Kidney (tissue), 14 donors: ENCODE data around the gene HSPB7. TPM values are rescaled to one million over a fixed set of nuclear protein-coding genes. Genes with fewer than 3 reads are reported as not detected.
A peak's percentile ranks its signal among the peaks of the same experiment; 100 is the strongest.

Experiments used
- DNase-seq, 5 donors: peaks; one replicate each; pipeline ENCODE4 v3.0.0-alpha.2; 2013 to 2020
- FAIRE-seq: peaks from 2 replicates; lab custom pipeline; 2012; peaks lifted over from hg19 to GRCh38; lab: Jason Lieb, UNC
- H3K27ac ChIP-seq, 2 donors: one replicate each; pipeline ENCODE4 v1.7.0; 2013; ENCODE audit warnings: low read depth in 2 of 2, low read length in 2 of 2, inconsistent platforms in 1 of 2
- H3K27me3 ChIP-seq: one replicate; pipeline ENCODE4 v1.7.1; 2013; ENCODE audit warnings: low read length, inconsistent platforms; ENCODE audit not compliant: control insufficient read depth, insufficient read depth
- H3K36me3 ChIP-seq, 3 donors: one replicate each; pipeline versions ENCODE4 v1.7.0 to v1.7.1; 2013; ENCODE audit warnings: low read length in 3 of 3, control low read depth in 1 of 3, inconsistent platforms in 1 of 3; ENCODE audit not compliant: insufficient read depth in 3 of 3, control insufficient read depth in 2 of 3
- H3K4me1 ChIP-seq, 3 donors: one replicate each; pipeline versions ENCODE4 v1.7.0 to v1.7.1; 2013; ENCODE audit warnings: low read length in 3 of 3, inconsistent platforms in 1 of 3, low read depth in 1 of 3; ENCODE audit not compliant: control insufficient read depth in 2 of 3, insufficient read depth in 2 of 3
- H3K4me3 ChIP-seq, 3 donors: one replicate each; pipeline versions ENCODE4 v1.7.0 to v1.8.1; 2013; ENCODE audit warnings: low read length in 3 of 3, control low read depth in 1 of 3, inconsistent platforms in 1 of 3
- H3K9ac ChIP-seq, 3 donors: one replicate each; pipeline versions ENCODE4 v1.7.0 to v1.7.1; 2013; ENCODE audit warnings: low read length in 3 of 3, control low read depth in 1 of 3, inconsistent platforms in 1 of 3
- H3K9me3 ChIP-seq, 3 donors: one replicate each; pipeline versions ENCODE4 v1.7.0 to v1.7.1; 2013; ENCODE audit warnings: low read length in 3 of 3, control low read depth in 1 of 3, inconsistent platforms in 1 of 3; ENCODE audit not compliant: control insufficient read depth in 2 of 3, insufficient read depth in 1 of 3
- intact Hi-C: fragments of 100-400 bp; cut with DNase I; formaldehyde crosslinking; loops from one replicate; pipeline ENCODE4 v1.11.1; 2022
- polyA plus RNA-seq: library from polyadenylated mRNA; stranded (reverse); fragments of 350-450 nt; fragmentation: Illumina TruSeq; extraction: RNeasy Lipid Tissue Mini Kit (QIAGEN cat#74804); gene quantifications from one replicate; pipeline ENCODE4 v1.2.3, GENCODE V29; 2014; ENCODE audit warnings: low read depth, low replicate concordance; ENCODE audit not compliant: insufficient read depth
- total RNA-seq: library from RNA; stranded (reverse); fragmentation: NEBNext Ultra II Directional; extraction: Animal tissue kit (Norgen Biotek cat#: 25700); gene quantifications from one replicate; pipeline ENCODE4 v1.2.1, GENCODE V29; 2021
- TF ChIP-seq, protein P1 (sequence below): IDR thresholded peaks from 3 replicates; pipeline ENCODE4 v1.5.1; 2012; ENCODE audit warnings: mild to moderate bottlenecking, moderate library complexity, borderline replicate concordance; ENCODE audit not compliant: insufficient read depth; ENCODE audit errors: extremely low read depth
- donor health status: control.
- donor health status: control.
- donor health status: control.
- donor health status: control.
- donor health status: control.
- donor health status: DM: yes; HTN: yes; CAD: no.
- donor health status: Normal renal cell carcinoma (clear cell type).

Gene HSPB7
- total and polyA plus RNA-seq, 2 donors from 2014 or later, result 17.0 to 29.1 TPM

GRCh38 chr1:15972409-15972808 lies 45.4 kb downstream of the HSPB7 start:
- DNase-seq, result no peak
- TF ChIP-seq, protein P1, sequence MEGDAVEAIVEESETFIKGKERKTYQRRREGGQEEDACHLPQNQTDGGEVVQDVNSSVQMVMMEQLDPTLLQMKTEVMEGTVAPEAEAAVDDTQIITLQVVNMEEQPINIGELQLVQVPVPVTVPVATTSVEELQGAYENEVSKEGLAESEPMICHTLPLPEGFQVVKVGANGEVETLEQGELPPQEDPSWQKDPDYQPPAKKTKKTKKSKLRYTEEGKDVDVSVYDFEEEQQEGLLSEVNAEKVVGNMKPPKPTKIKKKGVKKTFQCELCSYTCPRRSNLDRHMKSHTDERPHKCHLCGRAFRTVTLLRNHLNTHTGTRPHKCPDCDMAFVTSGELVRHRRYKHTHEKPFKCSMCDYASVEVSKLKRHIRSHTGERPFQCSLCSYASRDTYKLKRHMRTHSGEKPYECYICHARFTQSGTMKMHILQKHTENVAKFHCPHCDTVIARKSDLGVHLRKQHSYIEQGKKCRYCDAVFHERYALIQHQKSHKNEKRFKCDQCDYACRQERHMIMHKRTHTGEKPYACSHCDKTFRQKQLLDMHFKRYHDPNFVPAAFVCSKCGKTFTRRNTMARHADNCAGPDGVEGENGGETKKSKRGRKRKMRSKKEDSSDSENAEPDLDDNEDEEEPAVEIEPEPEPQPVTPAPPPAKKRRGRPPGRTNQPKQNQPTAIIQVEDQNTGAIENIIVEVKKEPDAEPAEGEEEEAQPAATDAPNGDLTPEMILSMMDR, result no peak
- peaks cover 0 to 11% (median 3%) of the 10 kb centered on the region in 3 donors for H3K36me3 ChIP-seq
- no peaks in the 10 kb centered on the region for H3K27me3 ChIP-seq
- no peak overlapping the region for H3K9ac ChIP-seq
- peaks cover 0 to 7% (median 0%) of the 10 kb centered on the region in 3 donors for H3K4me1 ChIP-seq
- H3K4me3 ChIP-seq, result no peak overlapping the region
- no peak overlapping the region for H3K27ac ChIP-seq
- no peak for FAIRE-seq
- intact Hi-C loops, result no loop called here
- H3K9me3 ChIP-seq, result no peaks in the 10 kb centered on the region

DNA sequence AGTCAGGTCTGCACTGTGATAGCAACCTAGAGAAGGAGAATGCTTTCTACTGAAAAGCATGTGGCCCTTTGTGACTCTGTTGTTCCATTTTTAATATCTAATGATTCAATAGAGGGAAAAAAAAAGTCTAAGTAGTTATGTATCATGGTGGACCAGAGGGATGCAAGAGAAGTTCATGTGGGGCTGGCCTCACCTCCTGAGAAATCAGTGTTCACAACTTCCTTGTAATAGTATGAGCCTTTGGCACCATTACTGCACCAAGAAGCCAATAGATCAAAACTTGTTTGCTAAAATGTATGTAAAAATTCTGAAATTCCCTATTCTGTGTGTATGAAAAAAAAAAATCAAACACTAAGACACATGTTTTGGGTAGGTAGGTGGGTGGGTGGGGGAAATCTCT lies 46.9 kb downstream of the HSPB7 start:
- DNase-seq (no peak), FAIRE-seq (no peak)
- Histone ChIP-seq H3K27ac (no peak overlapping the region), H3K4me1 (peaks cover 0 to 7% (median 6%) of the 10 kb centered on the region in 3 donors), H3K27me3 (no peaks in the 10 kb centered on the region), H3K36me3 (peaks cover 0 to 11% (median 3%) of the 10 kb centered on the region in 3 donors), H3K4me3 (no peak overlapping the region), H3K9me3 (no peaks in the 10 kb centered on the region), H3K9ac (no peak overlapping the region)
- intact Hi-C loops, result no loop called here
- TF ChIP-seq, protein P1, result no peak

DNA sequence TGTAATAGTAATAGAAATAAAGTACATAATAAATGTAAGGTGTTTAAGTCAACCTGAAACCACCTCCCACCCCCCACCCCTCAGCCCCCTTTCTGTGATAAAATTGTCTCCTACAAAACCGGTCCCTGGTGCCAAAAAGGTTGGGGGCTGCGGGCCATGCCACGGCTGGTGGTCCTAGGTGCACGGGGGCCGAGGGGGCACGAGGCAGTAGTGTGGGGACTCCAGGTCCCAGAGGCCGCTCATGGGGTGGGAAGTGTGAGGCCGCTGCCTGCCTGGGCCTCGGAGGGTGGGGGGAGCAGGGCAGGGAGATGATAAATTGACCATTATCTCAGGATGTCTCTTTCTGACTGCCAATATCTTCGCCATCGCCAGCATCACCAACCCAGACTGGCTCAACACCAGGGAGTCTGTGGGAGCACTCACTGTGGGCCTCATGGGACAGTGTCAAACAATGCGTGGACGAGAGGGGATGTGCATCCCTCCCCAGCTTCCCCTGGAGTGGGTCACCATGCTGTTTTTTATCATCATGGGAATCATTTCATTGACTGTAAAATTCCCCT lies 48.4 kb downstream of the HSPB7 start:
- Histone ChIP-seq H3K27ac (no peak overlapping the region), H3K27me3 (no peaks in the 10 kb centered on the region), H3K36me3 (peaks cover 0 to 12% (median 3%) of the 10 kb centered on the region in 3 donors), H3K9ac (no peak overlapping the region), H3K9me3 (no peaks in the 10 kb centered on the region), H3K4me1 (peaks cover 0 to 7% (median 2%) of the 10 kb centered on the region in 3 donors), H3K4me3 (no peak overlapping the region)
- FAIRE-seq (no peak), DNase-seq (peak in 1 of 5 donors; percentile 68)
- intact Hi-C loops, result no loop called here
- TF ChIP-seq, protein P1, result no peak
